Islet precursor cell (in vitro differentiated cells): Measurements from ENCODE around the gene ELP1.
"Not testable (repeated sequence)": the region's sequence is repeated elsewhere in the genome, so short reads cannot be mapped to it uniquely, and the experiment has no call there.

Experiments
- DNase-seq: peaks from one replicate; pipeline ENCODE4 v3.0.0-alpha.2; 2018

The ELP1 gene

DNA sequence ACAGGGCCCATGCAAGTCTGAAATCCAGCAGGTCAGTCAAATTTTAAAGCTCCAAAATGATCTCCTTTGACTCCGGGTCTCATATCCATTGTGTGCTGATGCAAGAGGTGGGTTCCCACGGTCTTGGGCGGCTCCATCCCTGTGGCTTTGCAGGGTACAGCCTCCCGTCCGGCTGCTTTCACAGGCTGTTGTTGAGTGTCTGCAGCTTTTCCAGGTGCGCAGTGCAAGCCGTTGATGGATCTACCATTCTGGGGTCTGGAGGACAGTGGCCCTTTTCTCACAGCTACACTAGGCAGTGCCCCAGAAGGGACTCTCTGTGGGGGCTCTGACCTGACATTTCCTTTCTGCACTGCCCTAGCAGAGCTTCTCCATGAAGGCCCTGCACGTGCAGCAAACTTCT, 85.6 kb downstream of the ELP1 start:
- DNase-seq, result not testable (repeated sequence)

DNA sequence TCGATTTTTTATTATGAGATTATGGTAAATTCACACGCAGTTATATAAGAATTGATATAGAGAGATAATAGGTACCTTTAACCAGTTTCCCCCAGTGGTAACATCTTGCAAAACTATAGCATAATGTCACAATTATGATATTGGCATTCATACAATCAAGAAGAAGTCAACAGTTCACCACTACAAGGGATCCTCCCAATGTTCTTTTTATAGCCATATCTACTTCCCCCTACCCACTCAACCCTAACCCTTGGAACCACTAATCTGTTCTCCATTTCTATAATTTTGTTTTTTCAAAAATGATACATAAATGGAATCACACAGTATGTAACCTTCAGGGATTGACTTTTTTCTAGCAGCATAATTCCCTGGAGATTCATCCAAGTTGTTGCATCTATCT, 88.0 kb downstream of the ELP1 start:
- no peak for DNase-seq

GRCh38 chr9:108845507-108845906, 88.4 kb downstream of the ELP1 start:
- no peak for DNase-seq

GRCh38 chr9:108844856-108845255, 89.1 kb downstream of the ELP1 start:
- DNase-seq, result no peak

- no peak for DNase-seq
Measured at GRCh38 chr9:108844391-108844790, 89.5 kb downstream of the ELP1 start.

DNA sequence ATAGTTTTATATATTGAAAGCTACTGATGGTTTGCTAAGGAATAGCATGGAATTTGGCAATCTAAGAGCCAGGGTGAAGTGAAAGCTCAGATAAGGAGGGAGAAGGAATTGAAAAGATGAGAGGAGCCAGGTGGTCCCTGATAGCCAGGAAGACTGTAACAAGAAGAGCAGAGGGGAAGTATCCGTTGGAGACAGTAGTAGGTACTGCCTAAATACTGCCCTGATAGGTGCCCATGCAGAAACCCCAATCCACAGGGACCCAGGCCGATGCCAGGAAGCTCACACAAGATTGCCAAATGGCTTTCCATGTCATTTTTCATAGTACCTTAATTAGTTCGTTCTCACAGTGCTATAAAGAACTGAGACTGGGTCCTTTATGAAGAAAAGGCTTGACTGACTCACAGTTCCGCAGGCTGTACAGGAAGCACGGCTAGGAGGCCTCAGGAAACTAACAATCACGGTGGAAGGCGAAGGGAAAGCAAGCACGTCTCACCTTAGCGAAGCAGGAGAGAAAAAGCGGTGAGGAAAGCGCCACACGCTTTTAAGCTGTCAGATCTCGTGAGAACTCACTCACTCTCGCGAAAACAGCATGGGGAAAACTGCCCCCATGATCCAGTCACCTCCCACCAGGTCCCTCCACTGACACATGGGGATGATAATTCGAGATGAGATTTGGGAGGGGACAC, 91.2 kb downstream of the ELP1 start:
- DNase-seq, result no peak

DNA sequence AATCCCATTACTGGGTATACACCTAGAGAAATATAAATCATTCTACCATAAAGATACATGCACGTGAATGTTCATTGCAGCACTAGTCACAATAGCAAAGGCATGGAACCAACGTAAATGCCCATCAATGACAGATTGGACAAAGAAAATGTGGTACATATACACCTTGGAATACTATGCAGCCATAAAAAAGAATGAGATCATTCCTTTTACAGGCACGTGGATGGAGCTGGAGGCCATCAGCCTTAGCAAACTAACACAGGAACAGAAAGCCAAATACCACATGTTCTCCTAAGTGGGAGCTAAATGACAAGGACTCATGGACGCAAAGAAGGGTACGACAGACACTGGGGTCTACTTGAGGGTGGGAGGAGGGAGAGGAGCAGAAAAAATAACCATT, 94.4 kb downstream of the ELP1 start:
- DNase-seq, result not testable (repeated sequence)

DNA sequence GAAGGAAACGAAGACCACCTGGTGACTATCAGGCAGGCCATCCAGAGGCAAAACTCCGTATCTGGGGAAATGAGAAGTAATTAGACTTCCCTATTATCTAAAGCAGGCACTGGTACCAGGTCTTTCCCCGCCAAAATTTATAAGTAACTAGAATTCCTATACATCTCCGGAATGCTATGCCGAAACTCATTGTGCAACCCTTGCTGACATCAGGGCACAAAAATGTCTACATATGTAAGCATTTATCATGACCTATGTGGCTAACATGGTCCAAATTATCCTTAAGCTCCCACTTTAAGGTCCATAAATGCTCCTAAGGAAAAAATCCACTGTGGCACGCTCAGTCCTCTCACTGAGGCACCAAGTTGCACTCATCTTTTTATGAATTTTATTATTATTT, 95.9 kb downstream of the ELP1 start:
- DNase-seq, result no peak

DNA sequence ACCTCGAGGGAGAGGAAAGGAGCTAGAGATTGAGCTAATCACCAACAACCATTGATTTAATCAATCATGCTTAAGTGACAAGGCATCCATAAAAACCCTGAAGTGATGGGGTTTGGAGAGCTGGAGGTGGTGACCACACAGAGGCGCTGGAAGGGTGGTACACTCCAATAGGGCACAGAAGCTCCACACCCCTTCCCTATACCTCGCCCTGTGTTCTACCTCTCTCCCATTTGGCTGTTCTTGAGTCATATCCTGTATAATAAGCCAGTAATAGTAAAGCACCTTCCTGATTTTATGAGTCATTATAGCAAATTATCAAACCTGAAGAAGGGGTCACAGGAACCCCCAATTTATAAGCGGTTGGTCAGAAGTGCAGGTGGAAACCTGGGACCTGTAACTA, 96.4 kb downstream of the ELP1 start:
- no peak for DNase-seq

DNA sequence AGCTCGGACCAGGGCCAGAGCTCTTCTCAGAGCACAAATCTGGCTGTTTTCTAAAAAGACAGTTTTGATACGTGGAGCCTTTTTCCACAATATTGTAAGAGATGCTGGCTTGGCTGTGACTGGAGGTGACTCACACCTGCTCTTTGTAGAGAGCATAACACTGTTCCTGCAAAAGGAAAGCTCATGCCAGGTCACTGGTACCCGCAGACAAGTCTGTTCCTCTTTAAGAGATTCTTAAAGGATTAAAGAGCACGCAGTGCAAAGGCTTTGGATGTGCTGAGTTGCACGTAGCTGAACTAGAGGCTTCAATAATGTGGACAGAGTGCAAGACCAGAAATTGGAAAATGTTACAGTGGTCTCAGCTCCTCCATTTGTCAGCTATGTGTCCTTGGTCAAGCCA, 97.1 kb downstream of the ELP1 start:
- DNase-seq, result no peak

DNA sequence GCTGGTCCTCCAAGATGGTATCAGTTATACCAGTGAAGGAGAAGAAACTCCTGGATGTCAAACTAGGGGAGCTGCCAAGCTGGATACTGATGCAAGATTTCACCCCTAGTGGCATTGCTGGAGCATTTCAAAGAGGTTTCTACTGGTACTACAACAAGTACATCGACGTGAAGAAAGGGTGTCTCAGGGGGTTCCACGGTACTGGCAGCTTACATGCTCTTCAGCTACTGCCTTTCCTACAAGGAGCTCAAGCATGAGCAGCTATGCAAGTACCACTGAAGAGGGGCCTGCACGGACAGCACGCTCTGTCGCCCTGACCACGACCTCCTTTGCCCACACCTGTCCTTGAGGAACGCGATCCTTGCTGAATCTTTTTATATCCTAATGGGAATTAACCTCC, 97.6 kb downstream of the ELP1 start:
- DNase-seq, result no peak

DNA sequence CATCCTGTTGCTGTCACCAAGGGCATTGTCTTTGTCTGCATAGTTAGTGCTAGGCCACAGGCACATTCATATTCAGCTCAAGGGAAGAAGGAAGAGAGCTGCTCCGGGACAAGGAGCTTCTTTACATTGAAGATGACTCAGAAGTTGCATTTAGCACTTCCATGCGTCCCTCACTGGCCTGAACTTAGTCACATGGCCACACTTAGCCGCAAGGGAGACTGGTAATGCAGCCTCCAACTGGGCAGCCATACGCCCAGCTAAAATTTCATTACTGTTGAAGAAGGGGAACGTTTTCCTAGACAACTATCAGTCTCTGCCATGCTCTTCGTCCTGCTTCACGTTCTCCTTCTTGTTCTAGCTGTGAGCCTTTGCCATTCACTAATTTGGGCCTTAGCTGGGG, 98.1 kb downstream of the ELP1 start:
- peak; percentile 70 for DNase-seq

GRCh38 chr9:108834959-108835665, 98.8 kb downstream of the ELP1 start:
- no peak for DNase-seq

DNA sequence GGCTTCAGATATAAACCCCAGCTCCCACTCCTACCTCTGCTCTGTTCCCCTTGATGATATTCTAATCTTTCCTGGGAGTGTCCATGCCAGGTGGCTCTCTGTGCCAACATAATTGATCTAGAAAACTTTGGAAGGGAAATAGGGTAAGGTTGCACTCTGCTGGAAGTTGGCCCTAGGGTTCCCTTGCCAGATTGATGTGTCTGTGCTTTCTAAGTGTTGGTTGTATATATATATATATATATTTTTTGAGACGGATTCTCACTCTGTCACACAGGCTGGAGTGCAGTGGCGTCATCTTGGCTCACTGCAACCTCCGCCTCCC, 101.8 kb downstream of the ELP1 start:
- no peak for DNase-seq

- DNase-seq, result no peak
Measured at GRCh38 chr9:108831496-108832178, 102.3 kb downstream of the ELP1 start.

DNA sequence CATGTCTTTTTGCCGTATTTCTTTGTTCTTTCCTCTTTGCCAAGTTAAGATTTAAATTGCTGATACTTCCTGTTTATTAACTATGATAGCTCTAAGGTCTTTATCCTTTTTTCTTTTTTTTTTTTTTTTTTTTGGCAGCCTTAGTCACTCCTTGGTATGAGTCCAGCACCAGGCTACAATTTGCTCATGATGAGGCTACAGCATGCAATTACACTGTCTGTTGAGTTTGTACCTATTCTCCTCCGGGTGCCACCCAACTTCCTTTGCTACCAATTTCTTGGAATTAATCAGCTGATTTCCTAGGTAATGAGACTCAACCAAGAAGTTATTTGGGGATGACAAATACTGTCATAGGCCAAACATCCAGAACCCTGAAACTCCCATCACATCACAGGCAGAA, 103.7 kb downstream of the ELP1 start:
- DNase-seq, result no peak

DNA sequence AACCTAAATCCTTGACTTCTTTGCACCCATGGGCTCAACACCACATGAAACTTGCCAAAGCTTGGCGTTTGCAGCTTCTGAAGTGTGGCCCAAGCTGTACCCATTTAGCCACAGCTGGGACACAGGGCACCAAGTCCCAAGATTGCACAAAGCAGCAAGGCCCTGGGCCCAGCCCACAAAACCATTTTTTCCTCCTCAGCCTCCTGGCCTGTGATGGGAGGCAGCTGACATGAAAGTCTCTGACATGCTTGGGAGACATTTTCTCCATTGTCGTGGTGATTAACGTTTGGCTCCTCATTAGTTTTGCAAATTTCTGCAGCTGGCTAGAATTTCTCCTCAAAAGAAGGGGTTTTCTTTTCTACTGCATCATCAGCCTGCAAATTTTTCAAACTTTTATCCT, 110.1 kb downstream of the ELP1 start:
- DNase-seq, result no peak
